GM13977 (cell line): ENCODE measurements around the gene KBTBD3.

Experiments used
- DNase-seq: peaks from one replicate; pipeline ENCODE4 v3.0.0; 2012; ENCODE audit warnings: low spot score
- CTCF ChIP-seq: IDR thresholded peaks from 2 replicates; pipeline ENCODE4 v1.5.1; 2012; ENCODE audit warnings: mild to moderate bottlenecking, control low read depth; ENCODE audit not compliant: insufficient read depth; ENCODE audit errors: extremely low read depth, missing control alignments
- in situ Hi-C: fragments of 300-500 bp; cut with MboI; formaldehyde crosslinking; loops from one replicate; pipeline ENCODE4 v1.12.0; 2022; ENCODE audit warnings: low sequenced_read_pairs, low pct_unique_long_range_greater_than_20kb, mixed read lengths, inconsistent platforms; ENCODE audit not compliant: unreplicated experiment

KBTBD3 gene

DNA sequence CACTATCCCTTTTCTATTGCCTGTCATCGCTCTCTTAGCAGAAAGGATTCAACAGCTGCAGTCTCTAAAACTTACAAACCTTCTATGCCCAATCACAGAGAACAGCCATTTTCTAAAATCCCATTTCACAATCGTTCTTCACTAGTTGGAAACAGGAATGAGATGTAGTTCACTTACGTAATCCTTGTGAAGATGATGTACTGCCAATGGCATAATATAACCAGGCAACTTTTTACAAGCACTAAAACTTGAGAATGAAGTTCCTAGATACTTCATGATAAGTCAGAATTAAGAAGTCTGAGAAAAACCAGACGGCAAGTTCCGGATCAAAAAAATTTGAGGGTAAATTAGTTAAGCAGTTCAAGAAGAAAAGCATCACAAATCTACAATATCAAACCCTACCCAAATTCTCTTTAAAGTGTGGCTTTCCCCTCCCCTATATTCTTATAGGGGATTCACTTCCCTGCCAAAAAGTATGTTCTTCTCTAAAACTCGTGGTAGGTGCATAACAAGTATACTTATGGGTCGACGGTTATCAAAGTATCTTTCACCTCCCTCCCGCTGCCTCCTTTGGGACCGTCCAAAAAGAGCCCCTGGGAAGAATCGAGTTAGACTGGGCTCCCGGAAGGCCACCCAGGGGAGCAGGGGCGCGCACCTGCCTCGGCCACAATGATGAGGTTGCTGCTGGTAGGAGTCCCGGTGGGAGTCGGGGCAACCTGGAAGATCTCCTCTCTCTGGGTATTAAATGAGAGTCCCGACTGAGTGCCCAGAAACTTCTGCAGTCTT lies 55.8 kb downstream of the KBTBD3 start:
- in situ Hi-C loops = no loop called here
- no peak for DNase-seq
- TF ChIP-seq CTCF = no peak

GRCh38 chr11:106017093-106017492 lies 60.1 kb downstream of the KBTBD3 start:
- DNase-seq = no peak
- in situ Hi-C loops = no loop called here
- no peak for TF ChIP-seq CTCF

DNA sequence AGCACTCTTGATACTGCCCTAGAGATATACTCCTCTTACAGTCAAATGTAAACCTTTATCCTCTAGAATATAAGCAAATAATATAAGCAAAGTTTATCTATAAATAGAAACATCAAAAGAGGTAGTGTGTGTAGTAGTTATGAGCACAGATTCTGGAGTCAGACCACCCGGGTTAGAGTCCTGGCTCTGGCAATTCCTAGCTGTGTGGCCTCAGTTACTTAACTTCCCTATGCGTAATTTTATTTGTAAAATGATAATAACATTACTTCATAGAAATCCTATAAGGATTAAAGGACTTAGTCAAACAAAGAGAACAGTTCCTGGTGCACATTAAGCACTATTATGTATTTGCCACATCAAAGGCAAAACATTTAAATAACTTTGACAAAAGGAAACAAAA lies 62.1 kb downstream of the KBTBD3 start:
- no peak for TF ChIP-seq CTCF
- no peak for DNase-seq
- in situ Hi-C loops = no loop called here

GRCh38 chr11:106014620-106015019 lies 62.5 kb downstream of the KBTBD3 start:
- in situ Hi-C loops = no loop called here
- no peak for TF ChIP-seq CTCF
- DNase-seq = no peak

DNA sequence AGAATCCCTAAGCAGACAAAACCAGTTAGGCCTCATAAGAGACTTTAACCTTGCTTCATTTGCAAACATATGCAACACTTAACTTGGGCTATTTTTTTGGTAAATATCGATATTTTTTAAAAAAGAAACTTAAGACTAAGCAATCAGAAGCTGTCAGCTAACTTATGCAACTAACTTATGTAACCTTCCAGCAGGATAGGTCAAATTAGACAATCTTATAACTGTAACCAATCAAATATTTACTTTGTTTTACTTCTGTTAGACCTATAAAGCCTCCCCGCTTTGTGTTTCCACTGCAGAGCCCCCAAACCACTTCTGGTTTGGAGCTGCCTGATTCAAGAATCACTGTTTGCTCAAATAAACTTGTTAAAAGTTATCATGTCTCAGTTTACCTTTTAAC lies 63.1 kb downstream of the KBTBD3 start:
- in situ Hi-C loops = no loop called here
- no peak for TF ChIP-seq CTCF
- DNase-seq = no peak

- in situ Hi-C loops = no loop called here
- no peak for TF ChIP-seq CTCF
- no peak for DNase-seq
Measured at GRCh38 chr11:106012744-106013143, 64.4 kb downstream of the KBTBD3 start.
